HepG2 (cell line): Measurements from ENCODE around the gene ZNF620. TPM values are rescaled to one million over a fixed set of nuclear protein-coding genes. Genes with fewer than 3 reads are reported as not detected.

Experiments used
- AGO2 ChIP-seq: fragments of 200-400 bp; formaldehyde crosslinking; optimal IDR thresholded peaks from 2 replicates; pipeline ENCODE3; 2017; ENCODE audit warnings: mild to moderate bottlenecking, low read depth, low read length, moderate library complexity
- ATF6 ChIP-seq: sonication (generic); formaldehyde crosslinking; conservative IDR thresholded peaks from 2 replicates; pipeline ENCODE4 v1.4.0; 2020; ENCODE audit warnings: missing genetic modification reagents
- BCLAF1 ChIP-seq: fragments of 450-650 bp; IDR thresholded peaks from 2 replicates; pipeline ENCODE4 v1.6.1; 2017; ENCODE audit warnings: mild to moderate bottlenecking
- E2F2 ChIP-seq: sonication (generic); formaldehyde crosslinking; IDR thresholded peaks from 2 replicates; pipeline ENCODE4 v1.4.0; 2020; ENCODE audit warnings: missing genetic modification reagents, borderline replicate concordance
- ELF4 ChIP-seq: sonication (generic); formaldehyde crosslinking; IDR thresholded peaks from 2 replicates; pipeline ENCODE4 v1.5.0; 2020; ENCODE audit warnings: missing genetic modification reagents, mild to moderate bottlenecking, moderate library complexity, borderline replicate concordance
- FOXA3 ChIP-seq: IDR thresholded peaks from 2 replicates; pipeline ENCODE4 v1.6.1; 2016; ENCODE audit warnings: missing genetic modification reagents, missing compliant biosample characterization
- GLI4 ChIP-seq: sonication (generic); formaldehyde crosslinking; IDR thresholded peaks from 2 replicates; pipeline ENCODE4 v1.5.1; 2020; ENCODE audit warnings: missing genetic modification reagents, mild to moderate bottlenecking, moderate library complexity, borderline replicate concordance
- MLX ChIP-seq: IDR thresholded peaks from 2 replicates; pipeline ENCODE4 v1.6.1; 2016
- MYPOP ChIP-seq: sonication (generic); formaldehyde crosslinking; IDR thresholded peaks from 2 replicates; pipeline ENCODE4 v1.8.1; 2023; ENCODE audit warnings: mild to moderate bottlenecking, moderate library complexity, missing genetic modification reagents
- NONO ChIP-seq, 2 experiments: fragments of 450-650 bp in 1 of 2; sonication (generic) in 1 of 2; formaldehyde crosslinking in 1 of 2; IDR thresholded peaks in 1 of 2; conservative IDR thresholded peaks in 1 of 2; 2 replicates each; pipeline versions ENCODE4 v1.6.1 to v1.8.0; 2017 to 2022; ENCODE audit warnings: mild to moderate bottlenecking in 1 of 2, missing genetic modification reagents in 1 of 2, moderate library complexity in 1 of 2
- RORA ChIP-seq: sonication (generic); formaldehyde crosslinking; IDR thresholded peaks from 2 replicates; pipeline ENCODE4 v1.5.0; 2020; ENCODE audit warnings: mild to moderate bottlenecking, missing genetic modification reagents, moderate library complexity
- RXRA ChIP-seq: sonication (generic); formaldehyde crosslinking; IDR thresholded peaks from 2 replicates; pipeline ENCODE4 v1.5.1; 2020; ENCODE audit warnings: missing genetic modification reagents
- YY1 ChIP-seq: IDR thresholded peaks from 2 replicates; pipeline ENCODE4 v1.6.1; 2011; ENCODE audit warnings: low read length, low read depth, moderate library complexity, mild to moderate bottlenecking; ENCODE audit not compliant: insufficient read depth, insufficient replicate concordance
- ZFP36L2 ChIP-seq: sonication (generic); formaldehyde crosslinking; IDR thresholded peaks from 2 replicates; pipeline ENCODE4 v1.4.0; 2020; ENCODE audit warnings: missing genetic modification reagents
- ZFYVE20 ChIP-seq: sonication (generic); formaldehyde crosslinking; IDR thresholded peaks from 2 replicates; pipeline ENCODE4 v1.8.0; 2023; ENCODE audit warnings: low read depth, mild to moderate bottlenecking, moderate library complexity, missing genetic modification reagents, borderline replicate concordance
- ZNF234 ChIP-seq: sonication (generic); formaldehyde crosslinking; conservative IDR thresholded peaks from 2 replicates; pipeline ENCODE4 v1.5.1; 2020; ENCODE audit warnings: mild to moderate bottlenecking, missing genetic modification reagents
- ZNF329 ChIP-seq: sonication (generic); formaldehyde crosslinking; IDR thresholded peaks from 2 replicates; pipeline ENCODE4 v1.9.0; 2021; ENCODE audit warnings: low read depth, mild to moderate bottlenecking, missing genetic modification reagents
- ZNF580 ChIP-seq: IDR thresholded peaks from 2 replicates; pipeline ENCODE4 v1.6.1; 2016; ENCODE audit warnings: low read depth, borderline replicate concordance
- ZNF776 ChIP-seq: sonication (generic); formaldehyde crosslinking; IDR thresholded peaks from 2 replicates; pipeline ENCODE4 v1.4.0; 2020; ENCODE audit warnings: mild to moderate bottlenecking, missing genetic modification reagents
- ZNF839 ChIP-seq: sonication (generic); formaldehyde crosslinking; IDR thresholded peaks from 2 replicates; pipeline ENCODE4 v1.4.0; 2020; ENCODE audit warnings: missing genetic modification reagents, mild to moderate bottlenecking, borderline replicate concordance
- polyA plus RNA-seq, 8 experiments: library from polyadenylated mRNA; depleted of rRNA in 3 of 8; stranded (reverse) in 7 of 8; unstranded in 1 of 8; fragments of >200 nt; fragmentation: Illumina TruSeq in 4 of 8; extraction: Trizol in 4 of 8; gene quantifications; 2 replicates each; pipeline versions ENCODE4 v1.2.1 to v1.2.3, GENCODE V29; 2011 to 2016; ENCODE audit warnings: low read depth in 4 of 8, missing spikeins in 1 of 8, mixed read lengths in 1 of 8; ENCODE audit not compliant: insufficient read depth in 1 of 8
- total RNA-seq, 5 experiments: library from RNA; depleted of rRNA; stranded (reverse); fragments of >200 nt; fragmentation: Illumina TruSeq; extraction: Trizol; gene quantifications; 2 replicates each; pipeline ENCODE4 v1.2.3, GENCODE V29; 2016; ENCODE audit warnings: low read depth in 1 of 5

The ZNF620 gene
- total and polyA plus RNA-seq, 2 of the 13 experiments (the other 11 are each of a cell fraction or from before 2014, with no cell fraction given), result 2.3 to 12.2 TPM

- TF ChIP-seq E2F2, result no peak
- peak; percentile 75; the same call in 1 of the 2 replicates for TF ChIP-seq RXRA
- TF ChIP-seq ATF6 (CRISPR knock-in tag), result no peak
- no peak for TF ChIP-seq BCLAF1
- TF ChIP-seq MYPOP (CRISPR knock-in tag), result no peak; the same call in 1 of the 2 replicates
- peak; percentile 80; the same call in 1 of the 2 replicates for TF ChIP-seq ZNF839 (CRISPR knock-in tag)
- TF ChIP-seq ZNF329 (CRISPR knock-in tag), result no peak
- TF ChIP-seq ZFP36L2 (CRISPR knock-in tag), result peak; percentile 20; the same call in 1 of the 2 replicates
- no peak for TF ChIP-seq RORA (CRISPR knock-in tag)
- TF ChIP-seq GLI4 (CRISPR knock-in tag), result peak; percentile 57; the same call in 1 of the 2 replicates
- peak; percentile 92 for TF ChIP-seq YY1
- TF ChIP-seq ZNF776 (CRISPR knock-in tag), result peak; percentile 98
- TF ChIP-seq FOXA3, result peak; percentile 56; the same call in 1 of the 2 replicates
- TF ChIP-seq ZNF234 (CRISPR knock-in tag), result 0 out of 2 replicates have a peak, but pooled peaks have one; percentile 58
- peak; percentile 46; the same call in 1 of the 2 replicates for TF ChIP-seq MLX
- peak; percentile 78 for TF ChIP-seq AGO2
- peak; percentile 77 for TF ChIP-seq ZNF580
- TF ChIP-seq ELF4 (CRISPR knock-in tag), result no peak
- no peak for TF ChIP-seq NONO (IDR thresholded peaks at IDR 0.05)
- peak; percentile 80 for TF ChIP-seq NONO (CRISPR knock-in tag; conservative IDR thresholded peaks at IDR 0.05)
- no peak for TF ChIP-seq ZFYVE20 (CRISPR knock-in tag)
These were observed 18.9 kb downstream of the ZNF620 start, which contains the start of gene ZNF621 (continued) for GRCh38 chr3:40524568-40525285.
